HEK293 (cell line): Measurements from ENCODE around the gene POLR3C.

Experiments
- CTCF ChIA-PET: fragments of 350-600 bp; formaldehyde crosslinking; extraction: SDS; loops from one replicate; lab custom pipeline; 2021; ENCODE audit warnings: antibody characterized with exemption; lab: Yijun Ruan, JAX
- POLR2A ChIA-PET: fragments of 300-600 bp; formaldehyde crosslinking; extraction: SDS; loops from one replicate; lab custom pipeline; 2020; ENCODE audit warnings: antibody characterized with exemption, inconsistent platforms; lab: Yijun Ruan, JAX
- H3K27ac ChIP-seq: fragments of 200-500 bp; sonication (Bioruptor generic); 2 replicates; pipeline ENCODE4 v1.5.1; 2014; ENCODE audit warnings: low read depth, low read length, control low read depth, inconsistent platforms; ENCODE audit errors: extremely low read depth
- H3K36me3 ChIP-seq, 2 experiments: fragments of 200-500 bp in 1 of 2; sonication (Bioruptor generic) in 1 of 2; 1 replicate in 1 of 2; 2 replicates in 1 of 2; pipeline ENCODE4 v1.5.1; 2014 to 2017; ENCODE audit warnings: inconsistent platforms in 2 of 2, low read length in 2 of 2; ENCODE audit not compliant: control insufficient read depth in 2 of 2, insufficient read depth in 1 of 2
- H3K4me1 ChIP-seq: fragments of 200-500 bp; sonication (Bioruptor generic); 2 replicates; pipeline ENCODE4 v1.5.1; 2014; ENCODE audit warnings: mild to moderate bottlenecking, low read length, inconsistent platforms; ENCODE audit not compliant: control insufficient read depth, insufficient read depth
- H3K4me3 ChIP-seq: 2 replicates; pipeline ENCODE4 v1.5.1; 2011; ENCODE audit warnings: low read depth, mild to moderate bottlenecking, control low read depth, low read length, moderate library complexity
- H3K9me3 ChIP-seq: fragments of 200-500 bp; sonication (Bioruptor generic); 2 replicates; pipeline ENCODE4 v1.5.1; 2014; ENCODE audit warnings: low read depth, low read length, inconsistent platforms; ENCODE audit not compliant: control insufficient read depth, insufficient read depth
- EGR2 ChIP-seq: fragments of 450-650 bp; formaldehyde crosslinking; IDR thresholded peaks from 2 replicates; pipeline ENCODE4 v1.5.1; 2016; ENCODE audit warnings: low read depth, missing biosample characterization, missing genetic modification characterization
- KLF16 ChIP-seq: fragments of 450-650 bp; formaldehyde crosslinking; IDR thresholded peaks from 2 replicates; pipeline ENCODE4 v1.5.1; 2017; ENCODE audit warnings: missing biosample characterization, missing genetic modification characterization
- KLF8 ChIP-seq: fragments of 450-650 bp; formaldehyde crosslinking; IDR thresholded peaks from 2 replicates; pipeline ENCODE4 v1.5.1; 2016; ENCODE audit warnings: missing biosample characterization, missing genetic modification characterization
- KLF9 ChIP-seq: fragments of 450-650 bp; formaldehyde crosslinking; IDR thresholded peaks from 2 replicates; pipeline ENCODE4 v1.5.1; 2016; ENCODE audit warnings: missing biosample characterization, missing genetic modification characterization, low read depth
- OSR2 ChIP-seq: fragments of 450-650 bp; formaldehyde crosslinking; IDR thresholded peaks from 2 replicates; pipeline ENCODE4 v1.5.1; 2016; ENCODE audit warnings: missing biosample characterization, missing genetic modification characterization
- SALL2 ChIP-seq: fragments of 450-650 bp; formaldehyde crosslinking; IDR thresholded peaks from 2 replicates; pipeline ENCODE4 v1.5.0; 2017; ENCODE audit warnings: missing biosample characterization, mild to moderate bottlenecking, missing genetic modification characterization, borderline replicate concordance
- SP2 ChIP-seq: fragments of 450-650 bp; formaldehyde crosslinking; IDR thresholded peaks from 2 replicates; pipeline ENCODE4 v1.5.1; 2016; ENCODE audit warnings: missing biosample characterization, missing genetic modification characterization
- SP3 ChIP-seq: fragments of 450-650 bp; formaldehyde crosslinking; IDR thresholded peaks from 2 replicates; pipeline ENCODE4 v1.5.1; 2016; ENCODE audit warnings: missing biosample characterization, missing genetic modification characterization
- YY1 ChIP-seq: fragments of 450-650 bp; formaldehyde crosslinking; IDR thresholded peaks from 2 replicates; pipeline ENCODE4 v1.5.1; 2018; ENCODE audit warnings: missing biosample characterization, missing genetic modification characterization
- YY2 ChIP-seq: fragments of 450-650 bp; formaldehyde crosslinking; IDR thresholded peaks from 2 replicates; pipeline ENCODE4 v1.5.1; 2016; ENCODE audit warnings: missing biosample characterization, missing genetic modification characterization
- ZBTB48 ChIP-seq: fragments of 450-650 bp; formaldehyde crosslinking; IDR thresholded peaks from 2 replicates; pipeline ENCODE4 v1.5.1; 2016; ENCODE audit warnings: missing biosample characterization, missing genetic modification characterization
- ZBTB8A ChIP-seq: fragments of 450-650 bp; formaldehyde crosslinking; IDR thresholded peaks from 2 replicates; pipeline ENCODE4 v1.5.1; 2016; ENCODE audit warnings: missing biosample characterization, missing genetic modification characterization
- ZNF394 ChIP-seq: fragments of 450-650 bp; formaldehyde crosslinking; IDR thresholded peaks from 2 replicates; pipeline ENCODE4 v1.5.1; 2016; ENCODE audit warnings: missing biosample characterization, missing genetic modification characterization, mild to moderate bottlenecking, moderate library complexity, borderline replicate concordance
- ZNF404 ChIP-seq: fragments of 450-650 bp; formaldehyde crosslinking; IDR thresholded peaks from 2 replicates; pipeline ENCODE4 v1.5.1; 2017; ENCODE audit warnings: missing biosample characterization, missing genetic modification characterization
- ZNF423 ChIP-seq: fragments of 450-650 bp; formaldehyde crosslinking; IDR thresholded peaks from 2 replicates; pipeline ENCODE4 v1.5.1; 2016; ENCODE audit warnings: missing biosample characterization, missing genetic modification characterization
- ZNF514 ChIP-seq: fragments of 450-650 bp; formaldehyde crosslinking; IDR thresholded peaks from 2 replicates; pipeline ENCODE4 v1.5.1; 2016; ENCODE audit warnings: missing biosample characterization, missing genetic modification characterization
- ZNF600 ChIP-seq: fragments of 450-650 bp; formaldehyde crosslinking; IDR thresholded peaks from 2 replicates; pipeline ENCODE4 v1.5.1; 2016; ENCODE audit warnings: missing biosample characterization, missing genetic modification characterization
- ZNF670 ChIP-seq: fragments of 450-650 bp; formaldehyde crosslinking; IDR thresholded peaks from 2 replicates; pipeline ENCODE4 v1.5.1; 2016; ENCODE audit warnings: missing biosample characterization, missing genetic modification characterization, low read depth
- ZSCAN30 ChIP-seq: fragments of 450-650 bp; IDR thresholded peaks from 2 replicates; pipeline ENCODE4 v1.5.1; 2018; ENCODE audit warnings: missing biosample characterization, mild to moderate bottlenecking, missing genetic modification characterization, moderate library complexity
- TF ChIP-seq, protein P1 (sequence below): fragments of 450-650 bp; IDR thresholded peaks from 2 replicates; pipeline ENCODE4 v1.5.1; 2018; ENCODE audit warnings: missing biosample characterization, mild to moderate bottlenecking, missing genetic modification characterization
- TF ChIP-seq, protein P2 (sequence below): fragments of 450-650 bp; formaldehyde crosslinking; IDR thresholded peaks from 2 replicates; pipeline ENCODE4 v1.5.1; 2016; ENCODE audit warnings: missing biosample characterization, missing genetic modification characterization
- TF ChIP-seq, protein P3 (sequence below): fragments of 450-650 bp; formaldehyde crosslinking; IDR thresholded peaks from 2 replicates; pipeline ENCODE4 v1.5.1; 2016; ENCODE audit warnings: missing biosample characterization, missing genetic modification characterization
- TF ChIP-seq, protein P4 (sequence below): fragments of 450-650 bp; formaldehyde crosslinking; IDR thresholded peaks from 2 replicates; pipeline ENCODE4 v1.5.1; 2016; ENCODE audit warnings: missing biosample characterization, missing genetic modification characterization, borderline replicate concordance

The POLR3C gene

DNA sequence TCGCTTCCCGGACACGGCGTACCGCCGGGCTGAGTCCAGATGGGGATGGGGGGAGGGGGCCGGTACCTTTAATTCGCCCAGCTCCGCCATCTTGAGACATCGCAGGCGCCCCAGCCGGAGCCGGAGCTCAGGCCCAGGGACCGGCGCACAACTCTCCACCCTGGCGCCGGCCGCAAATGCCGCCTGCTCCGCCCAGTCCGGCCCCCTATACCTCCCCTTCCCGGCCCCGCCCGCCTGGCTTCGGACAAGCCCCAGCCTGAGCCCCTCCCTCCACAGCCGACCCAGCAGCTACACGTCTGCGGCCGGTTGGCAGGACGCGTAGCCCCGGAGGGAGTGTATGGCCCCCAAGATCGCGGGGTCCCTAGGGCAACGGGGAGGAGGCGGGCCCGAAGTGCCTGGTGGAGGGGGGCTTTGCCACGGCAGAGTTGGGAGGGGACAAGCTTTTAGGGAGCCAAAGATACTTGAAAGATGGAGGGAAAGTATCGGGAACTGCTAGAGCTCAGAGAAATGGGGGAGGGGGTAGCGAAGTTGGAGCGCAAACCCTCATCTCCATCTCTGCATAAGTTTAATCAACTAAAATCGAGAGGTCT is 35.0 kb downstream of the POLR3C start, which contains the start of gene PIAS3 (continued):
- TF ChIP-seq, protein P1, sequence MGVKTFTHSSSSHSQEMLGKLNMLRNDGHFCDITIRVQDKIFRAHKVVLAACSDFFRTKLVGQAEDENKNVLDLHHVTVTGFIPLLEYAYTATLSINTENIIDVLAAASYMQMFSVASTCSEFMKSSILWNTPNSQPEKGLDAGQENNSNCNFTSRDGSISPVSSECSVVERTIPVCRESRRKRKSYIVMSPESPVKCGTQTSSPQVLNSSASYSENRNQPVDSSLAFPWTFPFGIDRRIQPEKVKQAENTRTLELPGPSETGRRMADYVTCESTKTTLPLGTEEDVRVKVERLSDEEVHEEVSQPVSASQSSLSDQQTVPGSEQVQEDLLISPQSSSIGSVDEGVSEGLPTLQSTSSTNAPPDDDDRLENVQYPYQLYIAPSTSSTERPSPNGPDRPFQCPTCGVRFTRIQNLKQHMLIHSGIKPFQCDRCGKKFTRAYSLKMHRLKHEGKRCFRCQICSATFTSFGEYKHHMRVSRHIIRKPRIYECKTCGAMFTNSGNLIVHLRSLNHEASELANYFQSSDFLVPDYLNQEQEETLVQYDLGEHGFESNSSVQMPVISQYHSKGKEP (tag by site-specific recombination), result peak; percentile 28; the same call in 1 of the 2 replicates
- TF ChIP-seq OSR2 (tag by site-specific recombination) (no peak), ZNF394 (peak; percentile 70; the same call in 1 of the 2 replicates), ZNF423 (tag by site-specific recombination) (no peak), ZNF404 (tag by site-specific recombination) (no peak), ZNF514 (tag by site-specific recombination) (no peak), KLF9 (tag by site-specific recombination) (peak; percentile 76), SP2 (tag by site-specific recombination) (peak; percentile 90), YY1 (peak; percentile 76), ZBTB8A (tag by site-specific recombination) (peak; percentile 54), KLF8 (tag by site-specific recombination) (peak; percentile 91), ZBTB48 (tag by site-specific recombination) (peak; percentile 99), YY2 (peak; percentile 75; the same call in 1 of the 2 replicates)
- TF ChIP-seq, protein P2, sequence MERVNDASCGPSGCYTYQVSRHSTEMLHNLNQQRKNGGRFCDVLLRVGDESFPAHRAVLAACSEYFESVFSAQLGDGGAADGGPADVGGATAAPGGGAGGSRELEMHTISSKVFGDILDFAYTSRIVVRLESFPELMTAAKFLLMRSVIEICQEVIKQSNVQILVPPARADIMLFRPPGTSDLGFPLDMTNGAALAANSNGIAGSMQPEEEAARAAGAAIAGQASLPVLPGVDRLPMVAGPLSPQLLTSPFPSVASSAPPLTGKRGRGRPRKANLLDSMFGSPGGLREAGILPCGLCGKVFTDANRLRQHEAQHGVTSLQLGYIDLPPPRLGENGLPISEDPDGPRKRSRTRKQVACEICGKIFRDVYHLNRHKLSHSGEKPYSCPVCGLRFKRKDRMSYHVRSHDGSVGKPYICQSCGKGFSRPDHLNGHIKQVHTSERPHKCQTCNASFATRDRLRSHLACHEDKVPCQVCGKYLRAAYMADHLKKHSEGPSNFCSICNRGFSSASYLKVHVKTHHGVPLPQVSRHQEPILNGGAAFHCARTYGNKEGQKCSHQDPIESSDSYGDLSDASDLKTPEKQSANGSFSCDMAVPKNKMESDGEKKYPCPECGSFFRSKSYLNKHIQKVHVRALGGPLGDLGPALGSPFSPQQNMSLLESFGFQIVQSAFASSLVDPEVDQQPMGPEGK (tag by site-specific recombination), result peak; percentile 99

DNA sequence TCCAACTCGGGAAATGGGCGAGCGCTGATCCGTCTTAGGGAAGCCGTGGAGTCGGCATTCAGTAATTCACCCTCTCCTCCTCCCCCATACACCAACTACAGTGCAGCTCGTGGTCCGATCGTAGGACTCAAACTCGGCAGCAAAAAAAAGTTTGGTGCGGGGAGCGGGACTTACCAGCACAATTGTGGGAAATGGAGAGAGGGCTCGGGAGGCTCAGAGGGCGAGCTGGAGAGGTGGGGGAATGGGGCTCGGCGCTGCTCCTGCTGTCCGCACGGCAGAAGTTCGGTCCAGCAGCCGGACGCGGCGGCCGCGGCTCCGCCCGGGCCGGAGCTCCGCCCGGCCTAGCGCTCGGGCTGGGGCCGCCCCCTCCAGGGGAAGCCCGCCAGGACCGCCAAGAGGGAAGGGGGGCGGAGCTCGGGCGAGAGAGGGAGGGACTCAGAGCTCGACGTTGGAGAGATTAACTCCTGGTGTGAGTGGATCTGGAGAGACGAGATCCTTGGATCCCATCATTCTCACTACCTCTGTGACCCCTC is 35.6 kb downstream of the POLR3C start:
- no peaks in the 10 kb centered on the region for H3K9me3 ChIP-seq
- peak overlapping the region; percentile 65; the same call in 1 of the 2 replicates for H3K27ac ChIP-seq
- no peaks in the 10 kb centered on the region for H3K4me1 ChIP-seq
- ChIA-PET CTCF (interaction anchor here (0.9 to 9.6 kb wide), 11 partner anchors 10 to 172 kb away, joined by 3 to 190 read pairs (median 4); partner anchors contain the start of genes ANKRD35, ITGA10 and NUDT17), POLR2A (interaction anchor here (0.6 to 4.6 kb wide), 25 partner anchors 9 to 579 kb away, joined by 3 to 127 read pairs (median 5); partner anchors contain the start of genes ANKRD34A, ANKRD35, LIX1L and NUDT17)
- peak overlapping the region; percentile 68 for H3K4me3 ChIP-seq
- H3K36me3 ChIP-seq, result peaks cover 4 to 26% of the 10 kb centered on the region in 2 experiments
- TF ChIP-seq SALL2 (tag by site-specific recombination), result no peak
- no peak for TF ChIP-seq KLF16
- no peak for TF ChIP-seq ZNF404 (tag by site-specific recombination)
- TF ChIP-seq, protein P1 (tag by site-specific recombination), result 0 out of 2 replicates have a peak, but pooled peaks have one; percentile 4
- peak; percentile 69 for TF ChIP-seq ZSCAN30 (tag by site-specific recombination)
- TF ChIP-seq, protein P3, sequence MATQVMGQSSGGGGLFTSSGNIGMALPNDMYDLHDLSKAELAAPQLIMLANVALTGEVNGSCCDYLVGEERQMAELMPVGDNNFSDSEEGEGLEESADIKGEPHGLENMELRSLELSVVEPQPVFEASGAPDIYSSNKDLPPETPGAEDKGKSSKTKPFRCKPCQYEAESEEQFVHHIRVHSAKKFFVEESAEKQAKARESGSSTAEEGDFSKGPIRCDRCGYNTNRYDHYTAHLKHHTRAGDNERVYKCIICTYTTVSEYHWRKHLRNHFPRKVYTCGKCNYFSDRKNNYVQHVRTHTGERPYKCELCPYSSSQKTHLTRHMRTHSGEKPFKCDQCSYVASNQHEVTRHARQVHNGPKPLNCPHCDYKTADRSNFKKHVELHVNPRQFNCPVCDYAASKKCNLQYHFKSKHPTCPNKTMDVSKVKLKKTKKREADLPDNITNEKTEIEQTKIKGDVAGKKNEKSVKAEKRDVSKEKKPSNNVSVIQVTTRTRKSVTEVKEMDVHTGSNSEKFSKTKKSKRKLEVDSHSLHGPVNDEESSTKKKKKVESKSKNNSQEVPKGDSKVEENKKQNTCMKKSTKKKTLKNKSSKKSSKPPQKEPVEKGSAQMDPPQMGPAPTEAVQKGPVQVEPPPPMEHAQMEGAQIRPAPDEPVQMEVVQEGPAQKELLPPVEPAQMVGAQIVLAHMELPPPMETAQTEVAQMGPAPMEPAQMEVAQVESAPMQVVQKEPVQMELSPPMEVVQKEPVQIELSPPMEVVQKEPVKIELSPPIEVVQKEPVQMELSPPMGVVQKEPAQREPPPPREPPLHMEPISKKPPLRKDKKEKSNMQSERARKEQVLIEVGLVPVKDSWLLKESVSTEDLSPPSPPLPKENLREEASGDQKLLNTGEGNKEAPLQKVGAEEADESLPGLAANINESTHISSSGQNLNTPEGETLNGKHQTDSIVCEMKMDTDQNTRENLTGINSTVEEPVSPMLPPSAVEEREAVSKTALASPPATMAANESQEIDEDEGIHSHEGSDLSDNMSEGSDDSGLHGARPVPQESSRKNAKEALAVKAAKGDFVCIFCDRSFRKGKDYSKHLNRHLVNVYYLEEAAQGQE (tag by site-specific recombination), result peak; percentile 69; the same call in 1 of the 2 replicates
- no peak; the same call in 1 of the 2 replicates for TF ChIP-seq ZNF600 (tag by site-specific recombination)
- TF ChIP-seq YY2, result no peak
- TF ChIP-seq, protein P4, sequence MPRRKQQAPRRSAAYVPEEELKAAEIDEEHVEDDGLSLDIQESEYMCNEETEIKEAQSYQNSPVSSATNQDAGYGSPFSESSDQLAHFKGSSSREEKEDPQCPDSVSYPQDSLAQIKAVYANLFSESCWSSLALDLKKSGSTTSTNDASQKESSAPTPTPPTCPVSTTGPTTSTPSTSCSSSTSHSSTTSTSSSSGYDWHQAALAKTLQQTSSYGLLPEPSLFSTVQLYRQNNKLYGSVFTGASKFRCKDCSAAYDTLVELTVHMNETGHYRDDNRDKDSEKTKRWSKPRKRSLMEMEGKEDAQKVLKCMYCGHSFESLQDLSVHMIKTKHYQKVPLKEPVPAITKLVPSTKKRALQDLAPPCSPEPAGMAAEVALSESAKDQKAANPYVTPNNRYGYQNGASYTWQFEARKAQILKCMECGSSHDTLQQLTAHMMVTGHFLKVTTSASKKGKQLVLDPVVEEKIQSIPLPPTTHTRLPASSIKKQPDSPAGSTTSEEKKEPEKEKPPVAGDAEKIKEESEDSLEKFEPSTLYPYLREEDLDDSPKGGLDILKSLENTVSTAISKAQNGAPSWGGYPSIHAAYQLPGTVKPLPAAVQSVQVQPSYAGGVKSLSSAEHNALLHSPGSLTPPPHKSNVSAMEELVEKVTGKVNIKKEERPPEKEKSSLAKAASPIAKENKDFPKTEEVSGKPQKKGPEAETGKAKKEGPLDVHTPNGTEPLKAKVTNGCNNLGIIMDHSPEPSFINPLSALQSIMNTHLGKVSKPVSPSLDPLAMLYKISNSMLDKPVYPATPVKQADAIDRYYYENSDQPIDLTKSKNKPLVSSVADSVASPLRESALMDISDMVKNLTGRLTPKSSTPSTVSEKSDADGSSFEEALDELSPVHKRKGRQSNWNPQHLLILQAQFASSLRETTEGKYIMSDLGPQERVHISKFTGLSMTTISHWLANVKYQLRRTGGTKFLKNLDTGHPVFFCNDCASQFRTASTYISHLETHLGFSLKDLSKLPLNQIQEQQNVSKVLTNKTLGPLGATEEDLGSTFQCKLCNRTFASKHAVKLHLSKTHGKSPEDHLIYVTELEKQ (tag by site-specific recombination), result no peak
- TF ChIP-seq SP3 (tag by site-specific recombination), result no peak; the same call in 1 of the 2 replicates
- TF ChIP-seq EGR2 (tag by site-specific recombination), result no peak
- TF ChIP-seq ZNF670 (tag by site-specific recombination), result no peak
